Measurements from ENCODE around the gene NLGN2.

Gene NLGN2

GRCh38 chr17:7392696-7393612 lies 14.7 kb upstream of the NLGN2 start:
- DNase-seq: no peak

GRCh38 chr17:7393613-7394451 lies 13.8 kb upstream of the NLGN2 start:
- DNase-seq: peak in 2 of 56 donors; percentile 49 to 85

GRCh38 chr17:7394452-7395191 lies 13.0 kb upstream of the NLGN2 start, which contains the start of gene PLSCR3:
Gene PLSCR3, minus strand, starts transcription at chr17:7394525. Its CDS starts 415 bp downstream, at chr17:7394110.
- DNase-seq: peak in 51 of 56 donors; percentile 17 to 86 (median 72)

- DNase-seq: no peak
These were observed 11.5 kb upstream of the NLGN2 start for GRCh38 chr17:7396147-7396546.

- DNase-seq: no peak
These were observed 9.0 kb upstream of the NLGN2 start for GRCh38 chr17:7398612-7399011.

- no peak for DNase-seq
These were observed 4.5 kb upstream of the NLGN2 start for GRCh38 chr17:7403043-7403726.

GRCh38 chr17:7403727-7403976 lies 4.0 kb upstream of the NLGN2 start:
- DNase-seq: peak in 2 of 56 donors; percentile 58 to 81

GRCh38 chr17:7403977-7404736 lies 3.5 kb upstream of the NLGN2 start, which contains the start of gene TMEM256:
Gene TMEM256, minus strand, starts transcription at chr17:7404097. Its CDS starts 13 bp downstream, at chr17:7404084.
- DNase-seq: peak; percentile 95 to 100 (median 99)

- peak in 11 of 56 donors; percentile 51 to 91 (median 72) for DNase-seq
These were observed 2.8 kb upstream of the NLGN2 start for GRCh38 chr17:7404737-7405349.

GRCh38 chr17:7405350-7406234 lies 2.1 kb upstream of the NLGN2 start:
- DNase-seq: peak in 26 of 56 donors; percentile 8 to 68 (median 46)

GRCh38 chr17:7406235-7406825 lies 1.3 kb upstream of the NLGN2 start:
- DNase-seq: peak in 3 of 56 donors; percentile 8 to 21 (median 13)

GRCh38 chr17:7407082-7407481 lies 563 bp upstream of the NLGN2 start:
- no peak for DNase-seq

- no peak for DNase-seq
These were observed 645 bp downstream of the NLGN2 start for GRCh38 chr17:7408252-7408727.

GRCh38 chr17:7408863-7409262 lies 1.2 kb downstream of the NLGN2 start:
- peak in 9 of 56 donors; percentile 4 to 51 (median 26) for DNase-seq

- DNase-seq: no peak
These were observed 2.1 kb downstream of the NLGN2 start for GRCh38 chr17:7409716-7410115.

GRCh38 chr17:7410634-7411426 lies 3.2 kb downstream of the NLGN2 start:
- DNase-seq: peak in 8 of 56 donors; percentile 5 to 46 (median 16)

GRCh38 chr17:7411427-7411750 lies 3.7 kb downstream of the NLGN2 start:
- DNase-seq: no peak
